ENCODE results near the gene BHLHE41.

DNA sequence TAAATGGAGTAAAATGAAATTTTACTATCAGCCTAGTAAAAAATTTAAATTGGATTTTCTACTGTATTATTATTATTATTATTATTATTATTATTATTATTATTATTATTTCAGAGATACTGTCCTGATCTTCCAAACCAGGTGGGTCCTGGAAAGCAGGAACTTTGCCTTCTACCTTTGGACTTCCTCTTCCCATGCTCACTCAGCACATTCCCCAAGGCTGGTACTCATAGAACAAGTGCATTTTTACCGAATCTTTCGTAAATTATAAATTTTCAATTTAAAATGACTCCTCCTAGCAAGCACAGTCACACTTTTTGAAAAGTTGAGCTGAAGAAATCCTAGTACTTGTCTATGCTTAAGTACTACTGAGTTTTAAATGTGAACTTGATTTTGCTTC is 29.7 kb downstream of the BHLHE41 start:
- TF ChIP-seq POLR2AphosphoS5 (IDR thresholded peaks at IDR 0.05; ENCODE audit: borderline replicate concordance, low read depth, low read length) (no peak), EZH2 (IDR thresholded peaks at IDR 0.05) (no peak)
